Stimulated activated naive CD4-positive, alpha-beta T cell treated with Interleukin-2 at 50 U/mL for 16 hours (primary cell): Measurements from ENCODE around the gene RBM10.

Experiments
- DNase-seq: peaks from one replicate; lab custom pipeline; 2025; lab: John Stamatoyannopoulos, UW

RBM10 gene

GRCh38 chrX:47199286-47199685 is 54.3 kb downstream of the RBM10 start:
- DNase-seq: no peak

GRCh38 chrX:47200385-47201150 is 55.5 kb downstream of the RBM10 start:
- DNase-seq: no peak

DNA sequence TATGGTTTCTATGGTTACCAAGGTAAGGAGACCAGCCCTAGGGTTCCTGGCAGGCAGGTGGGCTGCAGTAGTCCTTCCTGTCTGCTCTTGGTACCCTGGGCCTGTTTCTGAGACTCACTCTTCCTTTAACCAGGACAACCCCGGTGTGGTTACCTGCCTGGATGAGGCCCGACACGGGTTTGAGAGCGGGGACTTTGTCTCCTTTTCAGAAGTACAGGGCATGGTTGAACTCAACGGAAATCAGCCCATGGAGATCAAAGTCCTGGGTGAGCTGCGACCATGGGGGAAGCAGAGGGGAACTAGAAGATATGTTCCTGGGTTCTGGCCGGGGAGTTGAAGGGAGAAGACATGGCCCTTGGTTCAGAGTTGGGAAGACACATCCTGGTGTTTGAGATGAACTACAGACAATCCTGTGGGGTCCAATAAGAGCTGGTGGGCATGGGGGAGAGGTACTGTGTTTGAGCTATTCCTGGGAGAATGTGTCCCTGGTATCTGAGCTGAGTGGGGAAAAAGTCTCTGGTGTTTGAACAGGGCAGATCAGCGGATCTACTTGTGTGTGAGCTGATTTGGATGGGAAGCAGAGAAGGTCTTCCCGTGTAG is 56.4 kb downstream of the RBM10 start:
- DNase-seq: no peak

DNA sequence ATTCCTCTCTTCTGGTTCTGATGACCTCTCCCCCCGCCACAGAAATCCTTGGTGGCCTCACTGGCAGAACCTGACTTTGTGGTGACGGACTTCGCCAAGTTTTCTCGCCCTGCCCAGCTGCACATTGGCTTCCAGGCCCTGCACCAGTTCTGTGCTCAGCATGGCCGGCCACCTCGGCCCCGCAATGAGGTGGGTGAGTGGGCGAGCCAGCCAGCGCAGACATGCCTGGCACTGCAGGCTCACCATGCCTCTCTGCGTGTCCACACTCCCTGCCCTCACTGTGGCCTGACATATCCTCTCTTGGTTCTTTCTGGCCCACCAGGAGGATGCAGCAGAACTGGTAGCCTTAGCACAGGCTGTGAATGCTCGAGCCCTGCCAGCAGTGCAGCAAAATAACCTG is 57.3 kb downstream of the RBM10 start:
- no peak for DNase-seq

DNA sequence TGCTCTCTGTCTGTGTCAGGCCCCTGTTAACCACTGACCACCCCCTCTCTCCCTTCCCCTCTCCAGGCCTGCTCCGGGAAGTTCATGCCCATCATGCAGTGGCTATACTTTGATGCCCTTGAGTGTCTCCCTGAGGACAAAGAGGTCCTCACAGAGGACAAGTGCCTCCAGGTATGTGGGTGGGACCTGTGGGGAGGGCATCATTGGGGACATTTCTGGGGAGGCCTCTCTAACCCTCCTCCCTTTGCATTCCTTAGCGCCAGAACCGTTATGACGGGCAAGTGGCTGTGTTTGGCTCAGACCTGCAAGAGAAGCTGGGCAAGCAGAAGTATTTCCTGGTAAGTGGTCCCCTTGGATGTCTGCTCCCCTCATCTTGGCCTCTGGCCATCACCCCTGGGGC is 57.9 kb downstream of the RBM10 start:
- no peak for DNase-seq

- DNase-seq: no peak
These were observed 59.9 kb downstream of the RBM10 start for GRCh38 chrX:47204970-47205369.

DNA sequence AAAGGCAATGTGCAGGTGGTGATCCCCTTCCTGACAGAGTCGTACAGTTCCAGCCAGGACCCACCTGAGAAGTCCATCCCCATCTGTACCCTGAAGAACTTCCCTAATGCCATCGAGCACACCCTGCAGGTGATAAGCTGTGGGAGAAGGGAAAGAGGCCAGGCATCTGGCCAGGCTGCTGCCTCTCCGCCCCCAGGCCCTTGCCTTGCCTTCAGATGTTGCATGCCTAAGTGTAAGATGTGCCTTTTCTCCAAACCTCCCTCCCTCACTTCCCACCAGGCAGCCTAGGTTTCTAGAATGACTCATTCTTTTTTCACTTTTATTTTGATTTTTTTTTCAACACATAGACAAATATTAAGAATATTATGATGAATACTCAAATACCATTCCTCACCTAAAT is 61.3 kb downstream of the RBM10 start:
- DNase-seq: no peak

- DNase-seq: no peak
These were observed 63.1 kb downstream of the RBM10 start for GRCh38 chrX:47208108-47208507.

DNA sequence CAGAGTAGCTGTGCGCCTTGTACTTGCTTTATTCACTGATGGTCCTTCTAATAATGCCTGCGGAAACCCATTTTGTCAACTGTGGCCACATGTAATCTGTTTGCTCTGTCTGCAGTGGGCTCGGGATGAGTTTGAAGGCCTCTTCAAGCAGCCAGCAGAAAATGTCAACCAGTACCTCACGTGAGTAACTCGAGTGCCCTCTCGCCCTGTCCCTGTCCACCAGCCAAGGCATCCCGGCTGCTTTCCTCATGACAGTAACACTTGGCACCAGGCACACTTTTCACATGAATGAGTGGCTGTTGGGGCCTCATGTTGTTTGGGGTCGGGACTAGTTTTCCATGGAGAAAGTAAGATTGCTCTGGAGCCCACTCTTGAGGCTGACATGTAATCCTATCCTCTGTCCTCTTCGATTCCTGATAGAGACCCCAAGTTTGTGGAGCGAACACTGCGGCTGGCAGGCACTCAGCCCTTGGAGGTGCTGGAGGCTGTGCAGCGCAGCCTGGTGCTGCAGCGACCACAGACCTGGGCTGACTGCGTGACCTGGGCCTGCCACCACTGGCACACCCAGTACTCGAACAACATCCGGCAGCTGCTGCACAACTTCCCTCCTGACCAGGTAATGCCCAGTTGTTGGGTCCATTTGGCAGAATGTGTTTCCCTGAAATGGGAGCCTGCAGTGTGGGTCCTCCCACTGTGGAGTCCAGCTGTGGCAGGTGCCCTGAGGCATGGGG is 64.7 kb downstream of the RBM10 start:
- DNase-seq: no peak

GRCh38 chrX:47210661-47211425 is 65.8 kb downstream of the RBM10 start:
- no peak for DNase-seq

DNA sequence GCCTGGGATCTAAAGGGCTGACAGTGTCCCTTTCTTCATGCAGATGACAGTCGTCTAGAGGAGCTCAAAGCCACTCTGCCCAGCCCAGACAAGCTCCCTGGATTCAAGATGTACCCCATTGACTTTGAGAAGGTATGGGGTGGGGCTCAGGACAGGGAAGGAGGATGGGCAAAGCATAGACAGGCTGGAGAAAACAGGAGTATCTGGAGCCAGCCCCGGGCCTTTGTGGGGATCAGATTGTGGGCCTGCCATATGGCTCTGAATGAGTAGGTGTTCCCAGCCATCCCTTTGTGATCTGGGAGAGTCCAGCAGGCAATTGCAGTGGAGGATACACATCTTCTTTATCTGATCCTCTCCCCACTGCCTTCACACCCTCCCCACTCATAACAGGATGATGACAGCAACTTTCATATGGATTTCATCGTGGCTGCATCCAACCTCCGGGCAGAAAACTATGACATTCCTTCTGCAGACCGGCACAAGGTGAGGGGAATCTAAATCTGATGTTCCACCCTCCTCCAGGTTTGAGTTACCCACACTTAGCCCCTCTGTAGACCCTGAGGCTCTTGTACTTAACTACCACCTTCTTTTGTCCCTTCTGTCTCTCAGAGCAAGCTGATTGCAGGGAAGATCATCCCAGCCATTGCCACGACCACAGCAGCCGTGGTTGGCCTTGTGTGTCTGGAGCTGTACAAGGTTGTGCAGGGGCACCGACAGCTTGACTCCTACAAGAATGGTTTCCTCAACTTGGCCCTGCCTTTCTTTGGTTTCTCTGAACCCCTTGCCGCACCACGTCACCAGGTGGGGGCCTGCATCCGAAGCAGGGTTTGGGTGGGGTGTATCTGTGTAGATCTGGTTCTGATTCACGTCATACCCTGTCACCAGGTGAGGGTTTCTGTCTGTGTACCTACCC is 67.6 kb downstream of the RBM10 start:
- DNase-seq: no peak

- DNase-seq: no peak
These were observed 69.5 kb downstream of the RBM10 start for GRCh38 chrX:47214435-47215077.

GRCh38 chrX:47215291-47215900 is 70.4 kb downstream of the RBM10 start:
- DNase-seq: no peak

DNA sequence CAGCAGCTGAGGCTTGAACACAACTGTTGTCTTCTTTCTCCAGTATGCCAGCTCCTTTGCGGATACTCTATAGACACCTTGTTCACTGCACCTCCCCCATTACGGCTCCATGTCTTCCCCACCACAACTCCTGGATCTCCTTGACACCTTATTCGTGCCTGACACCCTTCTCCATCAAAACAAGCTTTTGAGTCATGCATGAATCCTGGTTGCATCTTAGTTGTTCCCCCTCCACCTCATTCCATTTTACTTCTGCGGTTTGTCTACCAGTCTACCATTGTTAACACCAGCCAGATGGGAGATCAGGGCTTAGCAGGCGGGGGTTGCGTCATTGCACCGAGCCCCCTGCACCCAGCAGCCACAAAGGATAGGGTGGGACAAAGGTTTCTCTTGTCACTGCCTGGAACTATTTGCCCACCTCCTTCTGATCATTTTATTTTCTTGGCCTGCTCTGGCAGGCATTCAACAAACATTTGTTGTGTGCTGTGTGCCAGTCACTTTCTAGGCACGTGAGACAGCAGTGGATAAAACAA is 71.4 kb downstream of the RBM10 start:
- no peak for DNase-seq

- DNase-seq: peak; percentile 11
These were observed 72.3 kb downstream of the RBM10 start for GRCh38 chrX:47217121-47217851.

- peak; percentile 99 for DNase-seq
These were observed 72.8 kb downstream of the RBM10 start for GRCh38 chrX:47217852-47218279.

DNA sequence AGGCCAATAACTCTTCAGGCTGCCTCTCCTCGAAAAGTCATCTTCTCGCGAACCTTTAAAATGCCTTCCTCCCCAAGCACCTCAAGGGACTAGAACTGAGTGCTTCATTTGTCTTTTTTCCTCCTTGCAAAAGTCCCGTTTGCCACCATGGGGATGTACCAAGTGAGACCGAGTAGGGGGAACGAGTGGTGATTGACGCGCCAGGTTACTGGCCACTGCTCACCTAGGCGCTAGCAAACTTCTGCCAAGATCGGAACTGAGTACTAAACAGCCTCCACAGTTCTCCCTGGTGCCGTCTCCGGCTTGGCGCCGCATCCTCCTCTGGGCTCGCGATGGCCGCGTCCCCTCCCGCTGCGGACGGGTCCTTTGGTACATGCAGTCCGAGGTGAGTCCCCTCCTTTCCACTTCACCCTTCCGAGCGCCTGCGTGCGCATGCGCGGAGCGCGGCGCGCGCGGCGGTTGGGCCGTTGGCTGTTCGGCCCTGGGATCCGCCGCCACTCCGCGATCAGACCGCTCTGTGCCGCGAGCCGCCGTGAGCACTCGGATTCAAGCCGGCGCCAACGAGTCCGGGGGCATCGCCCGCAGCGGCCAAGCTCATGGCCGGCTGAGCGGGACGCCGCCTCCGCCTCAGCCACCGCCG is 73.4 kb downstream of the RBM10 start, which contains the start of gene CDK16:
CDK16 (plus strand) TSS at position 402 of the 640 bp plus-strand sequence. CDS start 4,877 bp downstream, outside the sequence.
- DNase-seq: peak; percentile 64

GRCh38 chrX:47218920-47219815 is 74.1 kb downstream of the RBM10 start:
- peak; percentile 48 for DNase-seq
